GM12878 (cell line): ENCODE results near the gene FNDC3A. TPM values are rescaled to one million over a fixed set of nuclear protein-coding genes. Genes with fewer than 3 reads are reported as not detected.

ENCODE experiments used
- ATAC-seq: fragments of 200-7000 bp; cut with Tn5 transposase; 3 replicates; pipeline ENCODE4 v1.9.1; 2020; ENCODE audit warnings: mild to moderate bottlenecking, moderate library complexity
- BruUV-seq: library from RNA; stranded (reverse); fragments of 400-500 nt; replicated peaks from 2 replicates; lab custom pipeline; 2021; lab: Mats Ljungman, UMichigan
- CTCF ChIA-PET: fragments of 300-600 bp; sonication (Branson Sonifier 250); formaldehyde crosslinking; extraction: SDS; loops from one replicate; lab custom pipeline; 2021; ENCODE audit warnings: inconsistent platforms; lab: Yijun Ruan, JAX
- POLR2A ChIA-PET: fragments of 350-600 bp; formaldehyde crosslinking; extraction: SDS; loops from one replicate; lab custom pipeline; 2021; ENCODE audit warnings: inconsistent platforms; lab: Charles Lee
- RAD21 ChIA-PET: fragments of 300-600 bp; sonication (Branson Sonifier 250); formaldehyde crosslinking; loops from one replicate; lab custom pipeline; 2023; ENCODE audit warnings: antibody characterized with exemption; ENCODE audit not compliant: unreplicated experiment; lab: Charles Lee
- SMC1A ChIA-PET: fragments of 300-600 bp; sonication (Branson Sonifier 250); formaldehyde crosslinking; loops from one replicate; lab custom pipeline; 2023; ENCODE audit not compliant: unreplicated experiment, uncharacterized antibody; lab: Charles Lee
- DNase-seq: peaks from one replicate; pipeline ENCODE4 v3.0.0-alpha.2; 2011; ENCODE audit warnings: low read depth, low spot score
- FAIRE-seq: peaks from 3 replicates; lab custom pipeline; 2011; peaks lifted over from hg19 to GRCh38; lab: Jason Lieb, UNC
- H2AFZ ChIP-seq: 2 replicates; pipeline ENCODE4 v1.6.0; 2011; ENCODE audit warnings: low read depth, low read length, control low read depth; ENCODE audit not compliant: control insufficient read depth
- H3K27ac ChIP-seq: 2 replicates; pipeline ENCODE4 v1.5.1; 2011; ENCODE audit warnings: control low read depth; ENCODE audit not compliant: control insufficient read depth, insufficient read depth
- H3K27me3 ChIP-seq, 2 experiments: replicated peaks in 1 of 2; 2 replicates each; pipeline versions ENCODE4 v1.6.0 to v1.6.1; 2011; ENCODE audit warnings: low read length in 1 of 2; ENCODE audit not compliant: control insufficient read depth in 2 of 2, insufficient read depth in 2 of 2
- H3K36me3 ChIP-seq, 2 experiments: 2 replicates each; pipeline ENCODE4 v1.5.1; 2011; ENCODE audit warnings: low read length in 1 of 2; ENCODE audit not compliant: control insufficient read depth in 2 of 2, insufficient read depth in 2 of 2
- H3K4me1 ChIP-seq: 2 replicates; pipeline ENCODE4 v1.6.1; 2011; ENCODE audit warnings: mild to moderate bottlenecking, low read length, moderate library complexity, mixed read lengths; ENCODE audit not compliant: control insufficient read depth, insufficient read depth
- H3K4me2 ChIP-seq: 2 replicates; pipeline ENCODE4 v1.6.0; 2011; ENCODE audit warnings: control low read depth; ENCODE audit not compliant: control insufficient read depth, insufficient read depth
- H3K4me3 ChIP-seq: fragments of 200-600 bp; sonication (generic); 2 replicates; pipeline ENCODE4 v1.5.1; 2016
- H3K79me2 ChIP-seq: 2 replicates; pipeline ENCODE4 v1.6.0; 2011; ENCODE audit warnings: low read length; ENCODE audit not compliant: control insufficient read depth, insufficient read depth
- H3K9ac ChIP-seq: 2 replicates; pipeline ENCODE4 v1.8.0; 2011; ENCODE audit warnings: low read length, control low read depth, mixed read lengths; ENCODE audit not compliant: control insufficient read depth, insufficient read depth
- H3K9me3 ChIP-seq: replicated peaks from 3 replicates; pipeline ENCODE4 v1.5.1; 2011; ENCODE audit warnings: mild to moderate bottlenecking, low read length; ENCODE audit not compliant: control insufficient read depth, insufficient read depth
- H4K20me1 ChIP-seq: 2 replicates; pipeline ENCODE4 v1.6.0; 2011; ENCODE audit not compliant: control insufficient read depth, insufficient read depth
- BCL11A ChIP-seq: IDR thresholded peaks from 2 replicates; pipeline ENCODE4 v1.6.1; 2011; ENCODE audit warnings: low read depth, low read length
- BMI1 ChIP-seq: fragments of 450-650 bp; IDR thresholded peaks from 2 replicates; pipeline ENCODE4 v1.6.1; 2016; ENCODE audit warnings: mild to moderate bottlenecking, moderate library complexity, borderline replicate concordance
- CBFB ChIP-seq: IDR thresholded peaks from 2 replicates; pipeline ENCODE4 v1.6.1; 2016; ENCODE audit warnings: antibody characterized with exemption, low read depth
- CREM ChIP-seq: IDR thresholded peaks from 2 replicates; pipeline ENCODE4 v1.6.1; 2014; ENCODE audit warnings: antibody characterized with exemption, low read depth
- DPF2 ChIP-seq: fragments of 450-650 bp; IDR thresholded peaks from 2 replicates; pipeline ENCODE4 v1.6.1; 2017; ENCODE audit warnings: mild to moderate bottlenecking
- EED ChIP-seq: sonication (generic); IDR thresholded peaks from 2 replicates; pipeline ENCODE4 v1.6.1; 2016; ENCODE audit warnings: antibody characterized with exemption, low read depth
- HDAC2 ChIP-seq: fragments of 200-600 bp; sonication (generic); IDR thresholded peaks from 2 replicates; pipeline ENCODE4 v1.6.1; 2017
- IKZF2 ChIP-seq, 2 experiments: fragments of 450-650 bp; IDR thresholded peaks; 2 replicates each; pipeline ENCODE4 v1.6.1; 2017; ENCODE audit warnings: mild to moderate bottlenecking in 2 of 2, moderate library complexity in 2 of 2
- IRF4 ChIP-seq: IDR thresholded peaks from 2 replicates; pipeline ENCODE4 v1.6.1; 2011; ENCODE audit warnings: low read depth, low read length
- JUNB ChIP-seq: IDR thresholded peaks from 2 replicates; pipeline ENCODE4 v1.6.1; 2016; ENCODE audit warnings: antibody characterized with exemption, mild to moderate bottlenecking
- KLF5 ChIP-seq: fragments of 450-650 bp; IDR thresholded peaks from 2 replicates; pipeline ENCODE4 v1.6.1; 2014; ENCODE audit warnings: mild to moderate bottlenecking; ENCODE audit not compliant: partially characterized antibody
- MLLT1 ChIP-seq: fragments of 450-650 bp; IDR thresholded peaks from 2 replicates; pipeline ENCODE4 v1.6.1; 2016; ENCODE audit warnings: mild to moderate bottlenecking
- MYC ChIP-seq: IDR thresholded peaks from 2 replicates; pipeline ENCODE4 v1.6.1; 2011; ENCODE audit warnings: mild to moderate bottlenecking, low read length, moderate library complexity, inconsistent platforms; ENCODE audit not compliant: insufficient read depth, insufficient replicate concordance, insufficient read length, severe bottlenecking
- POLR2A ChIP-seq: IDR thresholded peaks from 2 replicates; pipeline ENCODE4 v1.6.1; 2011; ENCODE audit warnings: low read depth, mild to moderate bottlenecking, low read length
- RUNX3 ChIP-seq: IDR thresholded peaks from 2 replicates; pipeline ENCODE4 v1.6.1; 2012; ENCODE audit warnings: low read length, inconsistent platforms
- SMAD5 ChIP-seq: IDR thresholded peaks from 2 replicates; pipeline ENCODE4 v1.6.1; 2016; ENCODE audit warnings: antibody characterized with exemption, low read depth
- TBL1XR1 ChIP-seq: IDR thresholded peaks from 2 replicates; pipeline ENCODE4 v1.6.1; 2012; ENCODE audit warnings: low read depth, low read length, improper control_type of control experiment
- TCF12 ChIP-seq: IDR thresholded peaks from 2 replicates; pipeline ENCODE4 v1.6.1; 2011; ENCODE audit warnings: low read depth, mild to moderate bottlenecking, low read length
- ZNF274 ChIP-seq: IDR thresholded peaks from one replicate; pipeline ENCODE4 v1.8.0; 2011; ENCODE audit not compliant: insufficient read length, insufficient read depth
- ZNF622 ChIP-seq: fragments of 450-650 bp; IDR thresholded peaks from 2 replicates; pipeline ENCODE4 v1.6.1; 2017; ENCODE audit warnings: mild to moderate bottlenecking, inconsistent platforms
- WGBS: methylation state at CpG from one replicate; pipeline ENCODE4 v1.1.6; 2016; ENCODE audit warnings: low lambda C conversion rate; ENCODE audit not compliant: insufficient replicate concordance, insufficient coverage; ENCODE audit errors: missing lambda C conversion rate; 5-methylcytosine and 5-hydroxymethylcytosine counted together
- in situ Hi-C: fragments of 300-500 bp; cut with MboI; formaldehyde crosslinking; loops from 9 replicates; pipeline ENCODE4 v1.14.3; 2018; ENCODE audit warnings: mixed read lengths
- intact Hi-C: fragments of 100-400 bp; cut with micrococcal nuclease; formaldehyde crosslinking; loops from one replicate; pipeline ENCODE4 v1.14.2; 2022; ENCODE audit not compliant: unreplicated experiment
- polyA plus RNA-seq, 11 experiments: library from polyadenylated mRNA; depleted of rRNA in 4 of 11; unstranded in 6 of 11; stranded (reverse) in 5 of 11; fragments of >200 nt; fragmentation: Nextera tagmentation in 4 of 11; fragmentation: Illumina TruSeq in 1 of 11; extraction: Ambion mirVana in 4 of 11; extraction: Trizol in 1 of 11; gene quantifications; 1 replicate in 1 of 11; 2 replicates in 10 of 11; pipeline versions ENCODE4 v1.2.1 to v1.2.3, GENCODE V29; 2011 to 2016; ENCODE audit warnings: inconsistent platforms in 2 of 11, missing spikeins in 2 of 11, low read depth in 1 of 11
- total RNA-seq, 4 experiments: library from RNA; depleted of rRNA in 3 of 4; stranded (reverse); fragments of >200 nt in 3 of 4; fragmentation: Illumina TruSeq in 1 of 4; extraction: Trizol in 1 of 4; gene quantifications; 2 replicates each; pipeline versions ENCODE4 v1.2.1 to v1.2.3, GENCODE V29; 2013 to 2021
- TF ChIP-seq, protein P1 (sequence below): IDR thresholded peaks from 2 replicates; pipeline ENCODE4 v1.6.1; 2011; ENCODE audit warnings: mild to moderate bottlenecking, low read depth, low read length, moderate library complexity; ENCODE audit not compliant: insufficient replicate concordance

FNDC3A gene
- total and polyA plus RNA-seq, 10 of the 15 experiments (the other 5 are each of a cell fraction or from before 2014, with no cell fraction given) = 6.3 to 46.4 (median 22.8) TPM

DNA sequence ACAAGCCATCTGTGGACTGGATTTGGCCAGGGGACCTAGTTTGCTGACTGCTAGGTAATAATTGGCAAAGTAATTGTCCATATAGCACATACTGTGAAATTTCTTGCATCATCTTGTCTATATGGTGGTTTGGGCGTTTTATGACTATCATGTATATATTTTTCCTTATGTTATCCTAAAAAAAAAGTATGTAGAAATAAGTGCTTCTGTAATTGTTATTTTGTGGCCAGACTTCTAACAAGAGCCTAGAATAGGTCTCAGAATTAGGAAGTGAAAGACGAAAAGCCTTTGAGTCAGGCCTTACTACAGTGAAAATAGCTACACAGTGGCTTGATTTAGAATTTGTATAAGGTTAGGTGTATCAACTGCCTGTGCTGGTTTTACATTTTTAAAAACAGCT lies 4.2 kb downstream of the FNDC3A start (continued):
- peak; percentile 16; the same call in 1 of the 2 replicates for TF ChIP-seq MLLT1
- TF ChIP-seq IRF4 = peak; percentile 74; the same call in 1 of the 2 replicates
- TF ChIP-seq POLR2A = no peak
- peak; percentile 59; the same call in 1 of the 2 replicates for TF ChIP-seq CBFB
- TF ChIP-seq RUNX3 = peak; percentile 95
- TF ChIP-seq CREM = peak; percentile 86
- no peak for TF ChIP-seq SMAD5
- TF ChIP-seq ZNF274 = no peak
- 0 out of 2 replicates have a peak, but pooled peaks have one; percentile 35 for TF ChIP-seq EED
- TF ChIP-seq TBL1XR1 = peak; percentile 96
- TF ChIP-seq BMI1 = 0 out of 2 replicates have a peak, but pooled peaks have one; percentile 37
- peak; percentile 76 for TF ChIP-seq BCL11A

DNA sequence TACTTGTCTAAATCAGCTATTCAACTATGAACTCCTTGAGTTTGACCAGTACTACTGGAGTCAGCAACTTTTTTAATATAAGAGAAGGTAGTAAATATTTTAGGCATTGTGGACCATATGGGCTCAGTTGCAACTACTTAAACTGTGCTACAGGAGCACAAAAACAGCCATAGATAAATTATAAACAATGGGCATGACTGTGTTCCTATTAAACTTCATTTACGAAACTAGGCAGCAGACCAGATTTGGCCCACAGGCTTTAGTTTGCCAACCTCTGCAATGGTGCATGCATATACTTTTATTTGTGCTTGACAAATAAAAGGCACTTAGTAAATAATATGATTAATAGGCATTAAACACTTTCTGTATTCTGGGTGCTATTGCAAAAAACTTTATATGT lies 7.6 kb downstream of the FNDC3A start:
- intact Hi-C loops = no loop called here
- no TSS peak for BruUV-seq
- no peak overlapping the region for H3K9ac ChIP-seq

More for the DNA sequence above, 7.6 kb downstream of the FNDC3A start:
- TF ChIP-seq JUNB (no peak), KLF5 (no peak), ZNF622 (no peak), DPF2 (no peak), IKZF2 (IDR thresholded peaks at IDR 0.05) (no peak), MYC (no peak), HDAC2 (no peak), TCF12 (no peak)
- TF ChIP-seq, protein P1, sequence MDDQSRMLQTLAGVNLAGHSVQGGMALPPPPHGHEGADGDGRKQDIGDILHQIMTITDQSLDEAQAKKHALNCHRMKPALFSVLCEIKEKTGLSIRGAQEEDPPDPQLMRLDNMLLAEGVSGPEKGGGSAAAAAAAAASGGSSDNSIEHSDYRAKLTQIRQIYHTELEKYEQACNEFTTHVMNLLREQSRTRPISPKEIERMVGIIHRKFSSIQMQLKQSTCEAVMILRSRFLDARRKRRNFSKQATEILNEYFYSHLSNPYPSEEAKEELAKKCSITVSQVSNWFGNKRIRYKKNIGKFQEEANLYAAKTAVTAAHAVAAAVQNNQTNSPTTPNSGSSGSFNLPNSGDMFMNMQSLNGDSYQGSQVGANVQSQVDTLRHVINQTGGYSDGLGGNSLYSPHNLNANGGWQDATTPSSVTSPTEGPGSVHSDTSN = no peak
- FAIRE-seq (no peak), DNase-seq (no peak), ATAC-seq (no peak)
- H2AFZ ChIP-seq = no peak overlapping the region
- ChIA-PET CTCF (interaction anchor here (1.0 kb wide), 1 partner anchor 39 kb away, joined by 5 read pairs; no protein-coding TSS in a partner anchor), RAD21 (no interaction called here), POLR2A (no interaction called here), SMC1A (no interaction called here)
- peak overlapping the region; percentile 47; the same call in 1 of the 2 replicates for H3K4me2 ChIP-seq
- WGBS = 100% methylated on average over 1 of the region's 1 CpG
- H3K36me3 ChIP-seq = 0 out of 4 replicates have a peak, but pooled peaks cover 0 to 2% of the 10 kb centered on the region in 2 experiments
- peaks cover 2% of the 10 kb centered on the region for H3K9me3 ChIP-seq
- no peak overlapping the region for H3K4me3 ChIP-seq
- no peaks in the 10 kb centered on the region for H3K27me3 ChIP-seq
- H4K20me1 ChIP-seq = no peaks in the 10 kb centered on the region
- in situ Hi-C loops = loop anchor here (10.0 kb wide), 1 partner anchor 471 kb away; no protein-coding TSS in a partner anchor
- peaks cover 87% of the 10 kb centered on the region for H3K79me2 ChIP-seq
- H3K4me1 ChIP-seq = peaks cover 3% of the 10 kb centered on the region; the same call in 1 of the 2 replicates
- H3K27ac ChIP-seq = no peak overlapping the region
